H1 (cell line): ENCODE data around the gene EFEMP2. TPM values are rescaled to one million over a fixed set of nuclear protein-coding genes. Genes with fewer than 3 reads are reported as not detected.

ENCODE experiments used
- BACH1 ChIP-seq: IDR thresholded peaks from 2 replicates; pipeline ENCODE4 v1.6.1; 2012; ENCODE audit warnings: low read length, improper control_type of control experiment
- EGR1 ChIP-seq: IDR thresholded peaks from 2 replicates; pipeline ENCODE4 v1.6.1; 2011; ENCODE audit warnings: low read depth, low read length, borderline replicate concordance
- GABPA ChIP-seq: IDR thresholded peaks from 2 replicates; pipeline ENCODE4 v1.6.1; 2011; ENCODE audit warnings: mild to moderate bottlenecking, low read length, moderate library complexity, borderline replicate concordance; ENCODE audit not compliant: insufficient read depth
- HDAC2 ChIP-seq, 2 experiments: fragments of 300-600 bp in 1 of 2; sonication (generic) in 1 of 2; IDR thresholded peaks; 2 replicates each; pipeline ENCODE4 v1.6.1; 2011 to 2012; ENCODE audit warnings: low read depth in 2 of 2, low read length in 2 of 2, mild to moderate bottlenecking in 2 of 2, moderate library complexity in 2 of 2, borderline replicate concordance in 1 of 2, inconsistent platforms in 1 of 2
- JUN ChIP-seq: IDR thresholded peaks from 2 replicates; pipeline ENCODE4 v1.6.1; 2011; ENCODE audit warnings: low read depth, mild to moderate bottlenecking, improper control_type of control experiment, low read length
- KDM1A ChIP-seq: fragments of 200-600, 300-600 bp; sonication (generic); IDR thresholded peaks from 2 replicates; pipeline ENCODE4 v1.7.1; 2016; ENCODE audit warnings: mild to moderate bottlenecking, low read length, borderline replicate concordance
- MAFK ChIP-seq: IDR thresholded peaks from 2 replicates; pipeline ENCODE4 v1.6.1; 2012; ENCODE audit warnings: low read depth, mild to moderate bottlenecking, improper control_type of control experiment, low read length
- MAX ChIP-seq: IDR thresholded peaks from 2 replicates; pipeline ENCODE4 v1.6.1; 2012; ENCODE audit warnings: inconsistent platforms
- PHF8 ChIP-seq: fragments of 200-600 bp; sonication (generic); conservative IDR thresholded peaks from 2 replicates; pipeline ENCODE4 v1.7.1; 2012; ENCODE audit warnings: low read depth, mild to moderate bottlenecking, inconsistent platforms, low read length, moderate library complexity
- POLR2AphosphoS5 ChIP-seq: IDR thresholded peaks from 2 replicates; pipeline ENCODE4 v1.6.1; 2011; ENCODE audit warnings: low read depth, low read length
- SIX5 ChIP-seq: IDR thresholded peaks from 2 replicates; pipeline ENCODE4 v1.6.1; 2011; ENCODE audit warnings: mild to moderate bottlenecking, low read depth, low read length
- SP4 ChIP-seq: IDR thresholded peaks from 2 replicates; pipeline ENCODE4 v1.6.1; 2012; ENCODE audit warnings: low read length, inconsistent platforms
- TAF1 ChIP-seq: IDR thresholded peaks from 2 replicates; pipeline ENCODE4 v1.6.1; 2011; ENCODE audit warnings: mild to moderate bottlenecking, low read depth, low read length
- TBP ChIP-seq: IDR thresholded peaks from 2 replicates; pipeline ENCODE4 v1.6.1; 2011; ENCODE audit warnings: low read depth, low read length, improper control_type of control experiment
- polyA plus RNA-seq, 7 experiments: library from polyadenylated mRNA; depleted of rRNA in 3 of 7; stranded (reverse) in 5 of 7; unstranded in 2 of 7; fragments of >200 nt in 5 of 7; fragments of 200-250 nt in 2 of 7; gene quantifications; 1 replicate in 5 of 7; 2 replicates in 1 of 7; 4 replicates in 1 of 7; pipeline versions ENCODE4 v1.2.1 to v1.2.3, GENCODE V29; 2011 to 2013; ENCODE audit warnings: missing spikeins in 2 of 7, mixed read lengths in 2 of 7
- total RNA-seq: library from RNA; stranded (reverse); fragmentation: NEBNext Ultra II Directional; extraction: Animal tissue kit (Norgen Biotek cat#: 25700); gene quantifications from 2 replicates; pipeline ENCODE4 v1.2.1, GENCODE V29; 2021
- TF ChIP-seq, protein P1 (sequence below): IDR thresholded peaks from 2 replicates; pipeline ENCODE4 v1.6.1; 2011; ENCODE audit warnings: low read depth, mild to moderate bottlenecking, low read length; ENCODE audit not compliant: insufficient read depth
- TF ChIP-seq, protein P2 (sequence below): IDR thresholded peaks from 2 replicates; pipeline ENCODE4 v1.6.1; 2012; ENCODE audit warnings: low read length, inconsistent platforms

EFEMP2 gene
- total and polyA plus RNA-seq, 2 of the 8 experiments (the other 6 are each of a cell fraction or from before 2014, with no cell fraction given), result 8.8 to 17.2 TPM

DNA sequence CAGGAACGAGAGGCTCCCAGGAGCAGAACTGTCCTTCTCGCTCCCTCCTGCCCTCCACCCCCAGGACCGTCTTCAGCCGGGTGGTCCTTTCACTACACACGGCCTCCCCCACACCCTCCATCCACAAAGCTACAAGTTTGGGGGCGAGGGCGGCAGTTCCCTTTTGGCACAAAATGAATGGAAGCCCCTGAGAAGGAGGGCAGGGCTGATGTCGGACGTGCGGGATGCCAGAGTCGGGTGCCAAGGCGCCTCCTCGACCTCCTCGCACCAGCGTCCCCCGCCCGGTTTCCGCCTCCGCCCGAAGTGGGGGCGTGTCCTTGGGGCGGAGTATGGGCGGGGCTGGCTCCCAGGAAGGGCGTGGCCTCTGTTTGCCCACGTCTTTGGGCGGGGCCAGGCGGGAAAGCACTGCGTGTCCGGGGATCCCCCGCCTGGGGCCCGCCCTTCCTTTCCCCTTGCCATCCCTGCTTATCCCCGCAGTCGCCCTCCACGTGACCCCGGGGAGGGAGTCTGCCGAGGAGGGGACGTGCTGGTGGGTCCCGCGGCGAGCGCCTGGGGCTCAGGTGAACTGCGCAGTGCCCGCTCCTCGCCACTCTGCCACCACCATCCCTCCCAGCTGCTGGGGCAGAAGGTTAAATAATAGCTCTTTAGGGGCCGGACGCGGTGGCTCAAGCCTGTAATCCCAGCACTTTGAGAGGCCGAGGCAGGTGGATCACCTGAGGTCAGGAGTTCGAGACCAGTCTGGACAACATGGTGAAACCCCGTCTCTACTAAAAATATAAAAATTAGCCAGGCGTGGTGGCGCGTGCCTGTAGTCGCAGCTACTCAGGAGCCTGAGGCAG lies 937 bp upstream of the EFEMP2 start (continued):
- 0 out of 4 replicates have a peak, but pooled peaks have one; percentile 21 to 65 for TF ChIP-seq HDAC2 (IDR thresholded peaks at IDR 0.05; ENCODE audit: borderline replicate concordance in 1 of 2, low read depth in 2 of 2, low read length in 2 of 2)
- no peak for TF ChIP-seq JUN
- no peak for TF ChIP-seq GABPA
- peak; percentile 73 for TF ChIP-seq BACH1
- no peak for TF ChIP-seq MAFK
- TF ChIP-seq, protein P1, sequence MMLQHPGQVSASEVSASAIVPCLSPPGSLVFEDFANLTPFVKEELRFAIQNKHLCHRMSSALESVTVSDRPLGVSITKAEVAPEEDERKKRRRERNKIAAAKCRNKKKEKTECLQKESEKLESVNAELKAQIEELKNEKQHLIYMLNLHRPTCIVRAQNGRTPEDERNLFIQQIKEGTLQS, result peak; percentile 67
- TF ChIP-seq, protein P2, sequence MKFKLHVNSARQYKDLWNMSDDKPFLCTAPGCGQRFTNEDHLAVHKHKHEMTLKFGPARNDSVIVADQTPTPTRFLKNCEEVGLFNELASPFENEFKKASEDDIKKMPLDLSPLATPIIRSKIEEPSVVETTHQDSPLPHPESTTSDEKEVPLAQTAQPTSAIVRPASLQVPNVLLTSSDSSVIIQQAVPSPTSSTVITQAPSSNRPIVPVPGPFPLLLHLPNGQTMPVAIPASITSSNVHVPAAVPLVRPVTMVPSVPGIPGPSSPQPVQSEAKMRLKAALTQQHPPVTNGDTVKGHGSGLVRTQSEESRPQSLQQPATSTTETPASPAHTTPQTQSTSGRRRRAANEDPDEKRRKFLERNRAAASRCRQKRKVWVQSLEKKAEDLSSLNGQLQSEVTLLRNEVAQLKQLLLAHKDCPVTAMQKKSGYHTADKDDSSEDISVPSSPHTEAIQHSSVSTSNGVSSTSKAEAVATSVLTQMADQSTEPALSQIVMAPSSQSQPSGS, result 0 out of 2 replicates have a peak, but pooled peaks have one; percentile 15
- TF ChIP-seq TAF1, result 0 out of 2 replicates have a peak, but pooled peaks have one; percentile 48
- peak; percentile 39; the same call in 1 of the 2 replicates for TF ChIP-seq KDM1A
- peak; percentile 61; the same call in 1 of the 2 replicates for TF ChIP-seq MAX
- no peak for TF ChIP-seq SIX5
- TF ChIP-seq POLR2AphosphoS5, result 0 out of 2 replicates have a peak, but pooled peaks have one; percentile 22
- peak; percentile 57; the same call in 1 of the 2 replicates for TF ChIP-seq EGR1
- TF ChIP-seq TBP, result peak; percentile 50; the same call in 1 of the 2 replicates
- TF ChIP-seq SP4, result peak; percentile 96
- TF ChIP-seq PHF8, result no peak
